ENCODE data around the gene SYT7. TPM values are rescaled to one million over a fixed set of nuclear protein-coding genes. Genes with fewer than 3 reads are reported as not detected.

Gene SYT7
- total RNA-seq, 3 donors from 2014 or later (not counting 1 experiment from before 2014, with no cell fraction given) = 0.07 TPM; not detected in 2

GRCh38 chr11:61539006-61539405 lies 41.9 kb downstream of the SYT7 start:
- no peak overlapping the region for H3K4me3 Mint-ChIP-seq
- Histone ChIP-seq H3K36me3 (ENCODE audit: control insufficient read depth, insufficient read depth, low read length) (no peaks in the 10 kb centered on the region), H3K4me1 (ENCODE audit: control insufficient read depth, insufficient read depth, low read length) (no peaks in the 10 kb centered on the region), H3K4me3 (ENCODE audit: low read length) (no peak overlapping the region), H3K9me3 (ENCODE audit: control insufficient read depth, insufficient read depth, low read length) (no peaks in the 10 kb centered on the region), H3K27me3 (ENCODE audit: control insufficient read depth, insufficient read depth, low read length) (no peaks in the 10 kb centered on the region), H3K27ac (ENCODE audit: low read length) (no peak overlapping the region)
- ATAC-seq (no peak), DNase-seq (no peak)
- intact Hi-C loops (cut with micrococcal nuclease) = no loop called here
- H3K4me1 Mint-ChIP-seq = peaks cover 0 to 4% of the 10 kb centered on the region in 2 donors
- H3K9me3 Mint-ChIP-seq = no peaks in the 10 kb centered on the region
- peaks cover 15 to 23% of the 10 kb centered on the region in 2 donors for H3K27me3 Mint-ChIP-seq (ENCODE audit: low read depth in 2 of 2)
- no peaks in the 10 kb centered on the region for H3K36me3 Mint-ChIP-seq
- WGBS (ENCODE audit: insufficient coverage) = 86% methylated on average over 11 of the region's 11 CpGs
- no peak overlapping the region for H3K27ac Mint-ChIP-seq
- no peak for TF ChIP-seq CTCF (IDR thresholded peaks at IDR 0.05)

- no peaks in the 10 kb centered on the region for H3K36me3 Mint-ChIP-seq
- no peak for TF ChIP-seq CTCF (IDR thresholded peaks at IDR 0.05)
- no peak overlapping the region for H3K27ac Mint-ChIP-seq
- intact Hi-C loops (cut with micrococcal nuclease) = no loop called here
- H3K4me3 Mint-ChIP-seq = no peak overlapping the region
- WGBS (ENCODE audit: insufficient coverage) = 88% methylated on average over 9 of the region's 9 CpGs
- H3K9me3 ChIP-seq (ENCODE audit: control insufficient read depth, insufficient read depth, low read length) = no peaks in the 10 kb centered on the region
- no peaks in the 10 kb centered on the region for H3K9me3 Mint-ChIP-seq
- no peaks in the 10 kb centered on the region for H3K36me3 ChIP-seq (ENCODE audit: control insufficient read depth, insufficient read depth, low read length)
- DNase-seq = no peak
- no peaks in the 10 kb centered on the region for H3K27me3 ChIP-seq (ENCODE audit: control insufficient read depth, insufficient read depth, low read length)
- H3K4me1 ChIP-seq (ENCODE audit: control insufficient read depth, insufficient read depth, low read length) = no peaks in the 10 kb centered on the region
- H3K27ac ChIP-seq (ENCODE audit: low read length) = no peak overlapping the region
- ATAC-seq = no peak
- H3K4me3 ChIP-seq (ENCODE audit: low read length) = no peak overlapping the region
- H3K4me1 Mint-ChIP-seq = peaks cover 0 to 4% of the 10 kb centered on the region in 2 donors
- peaks cover 15 to 23% of the 10 kb centered on the region in 2 donors for H3K27me3 Mint-ChIP-seq (ENCODE audit: low read depth in 2 of 2)
Observed at GRCh38 chr11:61538636-61538961, 42.3 kb downstream of the SYT7 start.

GRCh38 chr11:61537326-61537725 lies 43.5 kb downstream of the SYT7 start:
- no peak for ATAC-seq
- Mint-ChIP-seq H3K27me3 (ENCODE audit: low read depth in 2 of 2) (peaks cover 15 to 23% of the 10 kb centered on the region in 2 donors), H3K4me1 (peaks cover 0 to 4% of the 10 kb centered on the region in 2 donors), H3K27ac (no peak overlapping the region), H3K9me3 (no peaks in the 10 kb centered on the region), H3K36me3 (no peaks in the 10 kb centered on the region), H3K4me3 (no peak overlapping the region)
- H3K9me3 ChIP-seq (ENCODE audit: control insufficient read depth, insufficient read depth, low read length) = no peaks in the 10 kb centered on the region
- H3K4me1 ChIP-seq (ENCODE audit: control insufficient read depth, insufficient read depth, low read length) = no peaks in the 10 kb centered on the region
- no peak for DNase-seq
- 85% methylated on average over 8 of the region's 8 CpGs for WGBS (ENCODE audit: insufficient coverage)
- intact Hi-C loops (cut with micrococcal nuclease) = no loop called here
- TF ChIP-seq CTCF (IDR thresholded peaks at IDR 0.05) = no peak
- H3K27me3 ChIP-seq (ENCODE audit: control insufficient read depth, insufficient read depth, low read length) = no peaks in the 10 kb centered on the region
- H3K36me3 ChIP-seq (ENCODE audit: control insufficient read depth, insufficient read depth, low read length) = no peaks in the 10 kb centered on the region
- no peak overlapping the region for H3K27ac ChIP-seq (ENCODE audit: low read length)
- H3K4me3 ChIP-seq (ENCODE audit: low read length) = no peak overlapping the region

- ATAC-seq = no peak
- peaks cover 0 to 4% of the 10 kb centered on the region in 2 donors for H3K4me1 Mint-ChIP-seq
- no peaks in the 10 kb centered on the region for H3K9me3 ChIP-seq (ENCODE audit: control insufficient read depth, insufficient read depth, low read length)
- H3K27me3 Mint-ChIP-seq (ENCODE audit: low read depth in 2 of 2) = peaks cover 15 to 23% of the 10 kb centered on the region in 2 donors
- no peaks in the 10 kb centered on the region for H3K36me3 ChIP-seq (ENCODE audit: control insufficient read depth, insufficient read depth, low read length)
- TF ChIP-seq CTCF (IDR thresholded peaks at IDR 0.05) = no peak
- no peak overlapping the region for H3K27ac ChIP-seq (ENCODE audit: low read length)
- H3K36me3 Mint-ChIP-seq = no peaks in the 10 kb centered on the region
- no peaks in the 10 kb centered on the region for H3K27me3 ChIP-seq (ENCODE audit: control insufficient read depth, insufficient read depth, low read length)
- 77% methylated on average over 2 of the region's 2 CpGs for WGBS (ENCODE audit: insufficient coverage)
- H3K9me3 Mint-ChIP-seq = no peaks in the 10 kb centered on the region
- intact Hi-C loops (cut with micrococcal nuclease) = no loop called here
- no peak overlapping the region for H3K4me3 Mint-ChIP-seq
- H3K4me1 ChIP-seq (ENCODE audit: control insufficient read depth, insufficient read depth, low read length) = no peaks in the 10 kb centered on the region
- H3K27ac Mint-ChIP-seq = no peak overlapping the region
- DNase-seq = no peak
- H3K4me3 ChIP-seq (ENCODE audit: low read length) = no peak overlapping the region
Observed at GRCh38 chr11:61536676-61537270, 44.1 kb downstream of the SYT7 start.

Measured in natural killer cell (primary cell).